Measurements from ENCODE around the gene OTUD3.
"Not testable (repeated sequence)": the region's sequence is repeated elsewhere in the genome, so short reads cannot be mapped to it uniquely, and the experiment has no call there.

OTUD3 gene

GRCh38 chr1:19846338-19846737, 35.9 kb upstream of the OTUD3 start:
- H3K4me3 ChIP-seq (ENCODE audit: low read depth, low read length) = no peak overlapping the region
- no peak for TF ChIP-seq CTCF (conservative IDR thresholded peaks at IDR 0.05; ENCODE audit: low read depth, low read length)
- no peak for DNase-seq (ENCODE audit: low read depth)

- DNase-seq (ENCODE audit: low read depth); H3K4me3 ChIP-seq (ENCODE audit: low read depth, low read length): not testable (repeated sequence)
Observed at GRCh38 chr1:19847334-19847733, 34.9 kb upstream of the OTUD3 start.

GRCh38 chr1:19849307-19849706, 32.9 kb upstream of the OTUD3 start:
- DNase-seq (ENCODE audit: low read depth); H3K4me3 ChIP-seq (ENCODE audit: low read depth, low read length): not testable (repeated sequence)

- no peak for DNase-seq (ENCODE audit: low read depth)
- H3K4me3 ChIP-seq (ENCODE audit: low read depth, low read length) = no peak overlapping the region
- no peak for TF ChIP-seq CTCF (conservative IDR thresholded peaks at IDR 0.05; ENCODE audit: low read depth, low read length)
Observed at GRCh38 chr1:19850214-19850613, 32.0 kb upstream of the OTUD3 start.

GRCh38 chr1:19852036-19852435, 30.2 kb upstream of the OTUD3 start:
- peak; percentile 16 for DNase-seq (ENCODE audit: low read depth)
- TF ChIP-seq CTCF (conservative IDR thresholded peaks at IDR 0.05; ENCODE audit: low read depth, low read length) = no peak

GRCh38 chr1:19854866-19855265, 27.3 kb upstream of the OTUD3 start:
- DNase-seq (ENCODE audit: low read depth) = no peak
- no peak for TF ChIP-seq CTCF (conservative IDR thresholded peaks at IDR 0.05; ENCODE audit: low read depth, low read length)
- no peak overlapping the region for H3K4me3 ChIP-seq (ENCODE audit: low read depth, low read length)

More at GRCh38 chr1:19852036-19852435, 30.2 kb upstream of the OTUD3 start:
- no peak overlapping the region for H3K4me3 ChIP-seq (ENCODE audit: low read depth, low read length)

- H3K4me3 ChIP-seq (ENCODE audit: low read depth, low read length) = no peak overlapping the region
- TF ChIP-seq CTCF (conservative IDR thresholded peaks at IDR 0.05; ENCODE audit: low read depth, low read length) = no peak
- DNase-seq (ENCODE audit: low read depth) = no peak
Observed at GRCh38 chr1:19858893-19859292, 23.3 kb upstream of the OTUD3 start.

- TF ChIP-seq CTCF (conservative IDR thresholded peaks at IDR 0.05; ENCODE audit: low read depth, low read length) = no peak
- H3K4me3 ChIP-seq (ENCODE audit: low read depth, low read length) = no peak overlapping the region
- DNase-seq (ENCODE audit: low read depth) = no peak
Observed at GRCh38 chr1:19859876-19860275, 22.3 kb upstream of the OTUD3 start.

Data from choroid plexus epithelial cell (primary cell).